SK-N-MC (cell line): ENCODE data around the gene AMBP.
"Not testable (repeated sequence)": the region's sequence is repeated elsewhere in the genome, so short reads cannot be mapped to it uniquely, and the experiment has no call there.

Source experiments
- EZH2 ChIP-seq: fragments of 200-600 bp; sonication (generic); IDR thresholded peaks from one replicate; pipeline ENCODE4 v1.6.1; 2017; ENCODE audit warnings: antibody characterized with exemption
- FOXP2 ChIP-seq: optimal IDR thresholded peaks from 2 replicates; pipeline ENCODE3; 2011; ENCODE audit warnings: mild to moderate bottlenecking, moderate library complexity; ENCODE audit not compliant: insufficient read depth; ENCODE audit errors: extremely low read length, control extremely low read depth
- POLR2AphosphoS5 ChIP-seq: IDR thresholded peaks from 2 replicates; pipeline ENCODE4 v1.6.1; 2012; ENCODE audit warnings: mild to moderate bottlenecking, low read depth, low read length, borderline replicate concordance

GRCh38 chr9:114082763-114083412, 4.8 kb upstream of the AMBP start:
- TF ChIP-seq POLR2AphosphoS5, EZH2, FOXP2: not testable (repeated sequence)
